Spleen (tissue), 11 donors: ENCODE data around the gene PTPRZ1. TPM values are rescaled to one million over a fixed set of nuclear protein-coding genes. Genes with fewer than 3 reads are reported as not detected.

ENCODE experiments used
- DNase-seq: peaks from one replicate; pipeline ENCODE4 v3.0.0-alpha.2; 2020
- H3K27ac ChIP-seq, 8 donors: fragments of 200-600 bp; sonication (generic) in 7 of 8; 1 replicate in 4 of 8; 2 replicates in 4 of 8; pipeline versions ENCODE4 v1.5.0 to v1.8.0; 2016 to 2021; ENCODE audit warnings: inconsistent platforms in 4 of 8, mild to moderate bottlenecking in 4 of 8, moderate library complexity in 1 of 8
- H3K27me3 ChIP-seq, 7 donors: fragments of 200-600 bp; sonication (generic) in 6 of 7; replicated peaks in 1 of 7; 1 replicate in 4 of 7; 2 replicates in 3 of 7; pipeline versions ENCODE4 v1.5.0 to v1.8.0; 2016 to 2021; ENCODE audit warnings: inconsistent platforms in 3 of 7, mild to moderate bottlenecking in 1 of 7
- H3K36me3 ChIP-seq, 6 donors: fragments of 200-600 bp; sonication (generic) in 5 of 6; 1 replicate in 4 of 6; 2 replicates in 2 of 6; pipeline versions ENCODE4 v1.5.0 to v1.8.0; 2016 to 2021; ENCODE audit warnings: inconsistent platforms in 2 of 6
- H3K4me1 ChIP-seq, 6 donors: fragments of 200-600 bp; sonication (generic) in 5 of 6; 1 replicate in 3 of 6; 2 replicates in 3 of 6; pipeline versions ENCODE4 v1.5.0 to v1.8.0; 2016 to 2021; ENCODE audit warnings: inconsistent platforms in 3 of 6
- H3K4me3 ChIP-seq, 8 donors: fragments of 200-600 bp; sonication (generic) in 7 of 8; 1 replicate in 4 of 8; 2 replicates in 4 of 8; pipeline versions ENCODE4 v1.5.0 to v1.8.0; 2016 to 2021; ENCODE audit warnings: inconsistent platforms in 4 of 8, mild to moderate bottlenecking in 4 of 8, moderate library complexity in 2 of 8
- H3K9me3 ChIP-seq, 8 donors: fragments of 200-600 bp; sonication (generic) in 7 of 8; 1 replicate in 4 of 8; 2 replicates in 4 of 8; pipeline versions ENCODE4 v1.5.0 to v1.8.0; 2016 to 2021; ENCODE audit warnings: inconsistent platforms in 4 of 8
- CTCF ChIP-seq, 11 experiments: fragments of 200-600 bp in 7 of 11; fragments of 450-650 bp in 4 of 11; sonication (generic) in 4 of 11; IDR thresholded peaks in 8 of 11; conservative IDR thresholded peaks in 3 of 11; 1 replicate in 7 of 11; 2 replicates in 4 of 11; pipeline versions ENCODE4 v1.4.0 to v1.8.0; 2016 to 2021; ENCODE audit warnings: antibody characterized with exemption in 11 of 11, inconsistent platforms in 4 of 11, mild to moderate bottlenecking in 1 of 11
- POLR2A ChIP-seq, 3 donors: fragments of 450-650 bp; IDR thresholded peaks; one replicate each; pipeline ENCODE4 v1.5.1; 2017; ENCODE audit warnings: antibody characterized with exemption in 3 of 3, mild to moderate bottlenecking in 1 of 3
- POLR2AphosphoS5 ChIP-seq, 3 donors: sonication (generic); formaldehyde crosslinking; IDR thresholded peaks; one replicate each; pipeline ENCODE4 v1.5.1; 2017; ENCODE audit warnings: antibody characterized with exemption in 3 of 3
- WGBS, 5 donors: extraction: QIAGEN DNeasy Blood & Tissue Kit in 3 of 5; methylation state at CpG; one replicate each; pipeline versions ENCODE4 v1.1.5 to v1.1.7; 2013 to 2018; 5-methylcytosine and 5-hydroxymethylcytosine counted together
- intact Hi-C: fragments of 100-400 bp; cut with DNase I; formaldehyde crosslinking; loops from one replicate; pipeline ENCODE4 v1.15.0; 2023; ENCODE audit warnings: low total_unique reads
- polyA plus RNA-seq, 3 donors: library from polyadenylated mRNA; stranded (reverse); fragments of 200-250 nt; gene quantifications; one replicate each; pipeline ENCODE4 v1.2.1, GENCODE V29; 2013
- total RNA-seq, 7 donors: library from RNA; depleted of rRNA in 3 of 7; stranded (reverse); fragments of >200 nt in 3 of 7; fragmentation: NEBNext Ultra II Directional in 4 of 7; extraction: Animal tissue kit (Norgen Biotek cat#: 25700) in 4 of 7; gene quantifications; one replicate each; pipeline versions ENCODE4 v1.1.0 to v1.2.1, GENCODE V29; 2016 to 2021
- donor health status: healthy with polysubstance abuse.
- donor health status: DM: no; HTN: no; CAD: no; lungs with moderate emphysema.
- donor health status: DM: no; HTN: no; CAD: no.
- donor health status: Bipolar disorder and iron deficiency.
- donor health status: healthy.
- donor health status: DM: no; HTN: no; CAD: no.
- donor health status: DM: yes; HTN: yes; CAD: no.

Gene PTPRZ1
- total and polyA plus RNA-seq, 10 donors, result 0.87 to 5.9 (median 1.4) TPM

DNA sequence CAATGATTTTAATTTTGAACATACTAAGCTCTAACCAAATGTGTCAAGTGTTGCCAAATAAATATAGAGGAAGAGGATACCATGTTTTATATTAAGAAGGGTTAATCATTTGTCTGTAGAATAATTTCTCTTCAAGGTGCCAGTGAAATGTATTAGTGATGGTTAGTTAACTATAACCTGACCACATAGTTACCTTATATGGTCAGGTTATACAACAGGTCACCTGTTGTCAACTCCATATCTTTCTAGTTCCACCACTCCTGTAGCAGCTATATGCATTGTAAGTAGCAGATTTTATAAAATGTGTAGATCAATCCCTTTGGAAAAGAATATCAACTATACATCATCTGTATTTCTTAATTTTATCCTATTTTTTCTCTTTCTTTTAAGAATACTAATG, 35.1 kb downstream of the PTPRZ1 start:
- Histone ChIP-seq H3K4me1 (no peaks in the 10 kb centered on the region), H3K36me3 (no peaks in the 10 kb centered on the region), H3K9me3 (no peaks in the 10 kb centered on the region), H3K4me3 (no peak overlapping the region), H3K27ac (no peak overlapping the region), H3K27me3 (no peaks in the 10 kb centered on the region)
- DNase-seq, result no peak
- TF ChIP-seq POLR2AphosphoS5 (IDR thresholded peaks at IDR 0.05), result no peak
- TF ChIP-seq CTCF (IDR thresholded peaks at IDR 0.05 in 8 of 11, conservative IDR thresholded peaks at IDR 0.05 in 3 of 11), result no peak
- no peak for TF ChIP-seq POLR2A (IDR thresholded peaks at IDR 0.05)
- intact Hi-C loops, result no loop called here

- intact Hi-C loops, result no loop called here
- Histone ChIP-seq H3K27me3 (no peaks in the 10 kb centered on the region), H3K27ac (no peak overlapping the region), H3K36me3 (no peaks in the 10 kb centered on the region), H3K4me1 (no peaks in the 10 kb centered on the region), H3K4me3 (no peak overlapping the region), H3K9me3 (no peaks in the 10 kb centered on the region)
- no peak for TF ChIP-seq CTCF (IDR thresholded peaks at IDR 0.05 in 8 of 11, conservative IDR thresholded peaks at IDR 0.05 in 3 of 11)
- no peak for TF ChIP-seq POLR2AphosphoS5 (IDR thresholded peaks at IDR 0.05)
- TF ChIP-seq POLR2A (IDR thresholded peaks at IDR 0.05), result no peak
- WGBS, 5 donors, result 85 to 96% (median 86%) methylated on average over 3 of the region's 3 CpGs
- no peak for DNase-seq
Observed at GRCh38 chr7:121909716-121910345, 36.9 kb downstream of the PTPRZ1 start.

DNA sequence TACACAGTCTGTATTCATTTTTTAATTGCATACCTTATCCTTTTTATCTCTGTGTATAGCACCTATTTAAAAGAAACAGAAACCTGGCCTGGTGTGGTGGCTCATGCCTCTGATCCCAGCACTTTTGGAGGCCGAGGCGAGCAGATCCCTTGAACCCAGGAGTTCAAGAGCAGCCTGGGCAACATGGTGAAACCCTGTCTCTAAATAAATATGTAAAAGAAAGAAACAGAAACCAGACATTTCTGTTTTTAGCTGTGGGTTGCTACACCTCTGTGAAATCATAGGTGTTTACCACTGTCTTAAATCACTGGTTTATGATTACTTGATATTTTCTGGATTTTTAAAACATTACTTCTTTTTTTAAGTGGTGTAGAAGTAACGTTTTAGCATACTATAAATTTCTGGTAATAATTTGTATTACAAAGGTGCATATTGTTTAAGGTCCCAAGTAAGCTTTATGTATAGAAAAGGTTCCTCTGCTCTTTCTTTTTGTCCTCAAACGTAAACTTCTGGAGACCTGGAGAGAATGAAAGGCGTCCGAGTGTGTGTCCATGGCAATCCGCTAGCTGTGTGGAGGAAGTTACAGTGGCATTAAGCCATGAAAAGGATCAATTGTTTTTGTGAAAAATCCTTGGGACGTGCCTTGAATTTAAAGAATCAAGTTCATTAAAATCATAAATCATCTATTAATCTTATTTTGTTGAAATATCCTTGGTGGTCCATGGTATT, 41.1 kb downstream of the PTPRZ1 start:
- Histone ChIP-seq H3K4me1 (no peaks in the 10 kb centered on the region), H3K36me3 (no peaks in the 10 kb centered on the region), H3K9me3 (no peaks in the 10 kb centered on the region), H3K4me3 (no peak overlapping the region), H3K27me3 (no peaks in the 10 kb centered on the region), H3K27ac (no peak overlapping the region)
- no peak for DNase-seq
- intact Hi-C loops, result no loop called here
- TF ChIP-seq POLR2A (IDR thresholded peaks at IDR 0.05) (no peak), POLR2AphosphoS5 (IDR thresholded peaks at IDR 0.05) (no peak), CTCF (IDR thresholded peaks at IDR 0.05 in 8 of 11, conservative IDR thresholded peaks at IDR 0.05 in 3 of 11) (no peak)
- 70 to 86% (median 76%) methylated on average over 8 of the region's 8 CpGs for WGBS, 5 donors

DNA sequence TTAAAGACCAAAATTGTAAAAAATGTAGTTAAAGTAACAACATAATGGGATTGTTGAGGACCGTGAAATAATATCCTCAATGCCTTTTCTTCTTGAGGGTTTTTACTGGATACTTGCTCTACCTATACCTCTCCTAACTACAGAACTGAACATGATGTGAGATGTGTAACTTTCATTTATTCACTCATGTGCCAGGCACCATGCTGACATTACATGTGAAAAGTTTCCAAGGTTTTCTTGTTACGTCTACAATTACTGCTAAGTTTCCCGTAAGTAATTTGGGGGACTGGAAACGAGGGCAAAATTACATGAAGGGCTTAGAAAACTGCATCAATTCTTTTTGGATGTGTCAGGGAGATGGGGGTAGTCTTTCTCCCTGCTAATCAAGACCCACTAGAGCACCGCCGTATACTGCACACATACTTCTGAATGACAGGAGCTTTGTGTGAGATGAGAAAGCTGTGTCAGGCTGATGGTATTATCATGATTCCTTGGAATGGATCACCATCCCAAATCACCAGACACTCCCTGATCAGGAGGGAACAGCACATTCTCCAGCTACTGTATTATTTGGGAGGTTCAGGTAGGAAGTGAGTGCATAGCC, 41.8 kb downstream of the PTPRZ1 start:
- intact Hi-C loops, result no loop called here
- H3K9me3 ChIP-seq, result no peaks in the 10 kb centered on the region
- no peaks in the 10 kb centered on the region for H3K36me3 ChIP-seq
- no peak overlapping the region for H3K27ac ChIP-seq
- no peaks in the 10 kb centered on the region for H3K4me1 ChIP-seq
- no peak for DNase-seq
- no peaks in the 10 kb centered on the region for H3K27me3 ChIP-seq
- WGBS, 5 donors, result 68 to 86% (median 73%) methylated on average over 6 of the region's 6 CpGs
- TF ChIP-seq POLR2A (IDR thresholded peaks at IDR 0.05) (no peak), CTCF (IDR thresholded peaks at IDR 0.05 in 8 of 11, conservative IDR thresholded peaks at IDR 0.05 in 3 of 11) (no peak), POLR2AphosphoS5 (IDR thresholded peaks at IDR 0.05) (no peak)
- H3K4me3 ChIP-seq, result no peak overlapping the region
